ENCODE measurements around the gene HOXC13. TPM values are rescaled to one million over a fixed set of nuclear protein-coding genes. Genes with fewer than 3 reads are reported as not detected.
A peak's percentile ranks its signal among the peaks of the same experiment; 100 is the strongest.

HOXC13 gene
- total and polyA plus RNA-seq, 9 of the 15 experiments (the other 6 are each of a cell fraction or from before 2014, with no cell fraction given): 0.03 to 0.29 (median 0.17) TPM; not detected in 2

DNA sequence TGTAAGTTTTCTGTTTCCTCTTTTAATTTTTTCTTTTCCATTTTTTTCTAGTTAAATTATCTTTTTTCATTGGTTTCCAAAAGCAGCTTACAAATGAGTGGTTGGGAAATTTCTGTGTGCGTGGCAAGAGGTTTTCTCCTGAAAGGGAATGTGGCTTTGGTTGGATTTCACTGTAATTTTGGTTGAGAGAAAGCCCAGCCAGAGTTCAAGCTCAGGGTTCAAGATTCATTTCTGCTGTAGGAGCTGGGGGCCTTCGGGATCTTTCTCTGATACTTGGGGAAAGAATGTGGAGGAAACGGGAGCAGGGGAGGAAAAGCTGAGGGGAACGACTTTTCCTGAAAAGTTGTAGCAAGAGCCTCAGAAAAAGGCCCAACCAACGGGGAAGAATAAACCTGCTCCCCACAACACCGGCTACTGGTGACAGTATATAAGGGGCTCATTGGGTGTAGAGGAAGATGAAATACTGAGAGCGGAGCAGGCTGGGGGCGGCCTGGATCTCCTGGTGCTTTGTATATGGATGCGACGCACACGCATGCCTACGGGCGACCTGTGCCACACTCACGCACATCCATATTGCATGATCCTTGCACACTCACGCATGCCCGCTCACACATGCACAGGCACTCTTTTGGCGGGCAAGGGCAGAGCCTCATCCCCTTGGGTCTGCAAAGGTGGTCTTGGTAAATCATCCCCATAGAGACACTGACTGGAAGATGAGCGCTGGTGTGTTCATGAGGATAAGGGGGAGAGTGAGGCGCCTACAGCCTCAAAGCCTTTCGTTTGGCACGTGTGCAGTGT, 48.3 kb downstream of the HOXC13 start:
- CTCF ChIA-PET (ENCODE audit: low intra/inter-chr PET ratio): interaction anchor here (3.9 kb wide), 1 partner anchor 17 kb away, joined by 26 read pairs; no protein-coding TSS in a partner anchor
- no peaks in the 10 kb centered on the region for H3K79me2 ChIP-seq (ENCODE audit: control insufficient read depth, insufficient read depth, low read length)
- peak; percentile 15 for FAIRE-seq
- no peak for TF ChIP-seq GTF2F1 (IDR thresholded peaks at IDR 0.05; ENCODE audit: low read depth, low read length)
- TF ChIP-seq, protein P1, sequence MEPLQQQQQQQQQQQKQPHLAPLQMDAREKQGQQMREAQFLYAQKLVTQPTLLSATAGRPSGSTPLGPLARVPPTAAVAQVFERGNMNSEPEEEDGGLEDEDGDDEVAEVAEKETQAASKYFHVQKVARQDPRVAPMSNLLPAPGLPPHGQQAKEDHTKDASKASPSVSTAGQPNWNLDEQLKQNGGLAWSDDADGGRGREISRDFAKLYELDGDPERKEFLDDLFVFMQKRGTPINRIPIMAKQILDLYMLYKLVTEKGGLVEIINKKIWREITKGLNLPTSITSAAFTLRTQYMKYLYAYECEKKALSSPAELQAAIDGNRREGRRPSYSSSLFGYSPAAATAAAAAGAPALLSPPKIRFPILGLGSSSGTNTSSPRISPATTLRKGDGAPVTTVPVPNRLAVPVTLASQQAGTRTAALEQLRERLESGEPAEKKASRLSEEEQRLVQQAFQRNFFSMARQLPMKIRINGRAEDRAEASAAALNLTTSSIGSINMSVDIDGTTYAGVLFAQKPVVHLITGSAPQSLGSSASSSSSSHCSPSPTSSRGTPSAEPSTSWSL (CRISPR knock-in tag; IDR thresholded peaks at IDR 0.05; ENCODE audit: borderline replicate concordance): 0 out of 2 replicates have a peak, but pooled peaks have one; percentile 29
- no TSS peak for BruUV-seq (replicated peaks)
- no peaks in the 10 kb centered on the region for H4K20me1 ChIP-seq (replicated peaks; ENCODE audit: control insufficient read depth, insufficient read depth, low read length)
- H3K9me3 ChIP-seq (replicated peaks; ENCODE audit: control insufficient read depth, insufficient read depth, low read depth, low read length): no peaks in the 10 kb centered on the region
- H3K36me3 ChIP-seq (ENCODE audit: control insufficient read depth, insufficient read depth, low read length): no peaks in the 10 kb centered on the region
- 68% methylated on average over 21 of the region's 21 CpGs for WGBS (ENCODE audit: insufficient coverage, low coverage, missing lambda C conversion rate)
- H3K27me3 ChIP-seq (ENCODE audit: control insufficient read depth in 2 of 2, insufficient read depth in 2 of 2, low read length in 2 of 2): peaks cover 6 to 25% of the 10 kb centered on the region in 2 experiments; a peak in 3 of 5 replicates
- no peak for DNase-seq (ENCODE audit: extremely low read depth in 1 of 4, low spot score in 3 of 4)
- no peak overlapping the region for H3K9ac ChIP-seq (ENCODE audit: insufficient read depth in 1 of 2, low read depth in 2 of 2, low read length in 2 of 2)
- in situ Hi-C loops (cut with MboI) (loop anchor here (5.0 to 10.0 kb wide), 2 partner anchors 215 to 378 kb away; partner anchors contain the start of gene GPR84), intact Hi-C loops (cut with micrococcal nuclease) (loop anchor here (10.0 kb wide), 1 partner anchor 378 kb away; the partner anchor contains the start of gene GPR84)
- peaks cover 35 to 52% of the 10 kb centered on the region in 2 experiments for H3K4me1 ChIP-seq (replicated peaks in 1 of 2; ENCODE audit: control insufficient read depth in 2 of 2, insufficient read depth in 2 of 2, low read length in 2 of 2)
- no peak for ATAC-seq
- H3K27ac ChIP-seq (ENCODE audit: extremely low read depth, low read depth, low read length): no peak overlapping the region
- H3K4me2 ChIP-seq (ENCODE audit: insufficient read depth, low read length): no peak overlapping the region
- H2AFZ ChIP-seq (ENCODE audit: low read depth, low read length): no peak overlapping the region; the same call in 1 of the 2 replicates
- POLR2A ChIA-PET: interaction anchor here (0.5 to 3.2 kb wide), 6 partner anchors 9 to 138 kb away, joined by 3 to 43 read pairs (median 4); partner anchors contain the start of gene HOXC9
- no peaks in the 10 kb centered on the region for H3K9me1 ChIP-seq (ENCODE audit: control insufficient read depth, insufficient read depth, low read length)
- no peak overlapping the region for H3K4me3 ChIP-seq

Measured in K562 (cell line).